Osteocyte (in vitro differentiated cells): ENCODE measurements around the gene CCDC148. TPM values are rescaled to one million over a fixed set of nuclear protein-coding genes. Genes with fewer than 3 reads are reported as not detected.
"Not testable (repeated sequence)": the region's sequence is repeated elsewhere in the genome, so short reads cannot be mapped to it uniquely, and the experiment has no call there.

Experiments
- DNase-seq: peaks from one replicate; pipeline ENCODE4 v3.0.0; 2021; ENCODE audit warnings: mixed read lengths; ENCODE audit not compliant: unreplicated experiment; ENCODE audit errors: extremely low spot score
- H3K27ac Mint-ChIP-seq: one replicate; pipeline ENCODE4 v1.8.0; 2021; ENCODE audit warnings: mild to moderate bottlenecking, mixed read lengths; ENCODE audit not compliant: unreplicated experiment
- H3K27me3 Mint-ChIP-seq: one replicate; pipeline ENCODE4 v1.8.0; 2021; ENCODE audit warnings: mixed read lengths; ENCODE audit not compliant: unreplicated experiment
- H3K36me3 Mint-ChIP-seq: one replicate; pipeline ENCODE4 v1.8.0; 2021; ENCODE audit warnings: mixed read lengths; ENCODE audit not compliant: unreplicated experiment
- H3K4me1 Mint-ChIP-seq: one replicate; pipeline ENCODE4 v1.8.0; 2021; ENCODE audit warnings: mixed read lengths; ENCODE audit not compliant: unreplicated experiment
- H3K4me3 Mint-ChIP-seq: one replicate; pipeline ENCODE4 v1.8.0; 2021; ENCODE audit warnings: mild to moderate bottlenecking, moderate library complexity, mixed read lengths; ENCODE audit not compliant: unreplicated experiment
- H3K9me3 Mint-ChIP-seq: one replicate; pipeline ENCODE4 v1.8.0; 2021; ENCODE audit warnings: mixed read lengths; ENCODE audit not compliant: unreplicated experiment
- CTCF ChIP-seq: fragments of 200-600 bp; sonication (generic); IDR thresholded peaks from 2 replicates; pipeline ENCODE4 v1.5.0; 2021; ENCODE audit warnings: antibody characterized with exemption, mild to moderate bottlenecking, moderate library complexity
- total RNA-seq: library from RNA; stranded (reverse); gene quantifications from 2 replicates; pipeline ENCODE4 v1.2.1, GENCODE V29; 2021

The CCDC148 gene
- total RNA-seq, 1 donor from 2014 or later, result 2.8 TPM

DNA sequence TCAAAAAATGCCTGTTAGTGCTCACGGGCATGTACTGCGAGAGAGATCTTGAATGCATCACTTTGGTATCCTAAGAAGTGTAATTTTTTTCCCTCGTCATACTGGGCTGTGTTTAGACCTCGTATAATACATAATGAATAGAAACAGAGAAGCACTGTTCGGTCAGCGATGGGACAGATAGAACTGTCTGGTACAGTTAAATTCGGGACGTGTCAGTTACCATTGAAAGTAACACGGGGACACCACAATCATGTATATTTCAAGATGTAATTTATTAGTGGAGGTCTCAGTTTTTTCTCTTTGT, 2.0 kb upstream of the CCDC148 start:
- no peaks in the 10 kb centered on the region for H3K9me3 Mint-ChIP-seq
- DNase-seq, result no peak
- no peaks in the 10 kb centered on the region for H3K27me3 Mint-ChIP-seq
- TF ChIP-seq CTCF, result no peak
- H3K4me3 Mint-ChIP-seq, result peak overlapping the region; percentile 93
- peak overlapping the region; percentile 82 for H3K27ac Mint-ChIP-seq
- no peaks in the 10 kb centered on the region for H3K36me3 Mint-ChIP-seq
- peaks cover 50% of the 10 kb centered on the region for H3K4me1 Mint-ChIP-seq

DNA sequence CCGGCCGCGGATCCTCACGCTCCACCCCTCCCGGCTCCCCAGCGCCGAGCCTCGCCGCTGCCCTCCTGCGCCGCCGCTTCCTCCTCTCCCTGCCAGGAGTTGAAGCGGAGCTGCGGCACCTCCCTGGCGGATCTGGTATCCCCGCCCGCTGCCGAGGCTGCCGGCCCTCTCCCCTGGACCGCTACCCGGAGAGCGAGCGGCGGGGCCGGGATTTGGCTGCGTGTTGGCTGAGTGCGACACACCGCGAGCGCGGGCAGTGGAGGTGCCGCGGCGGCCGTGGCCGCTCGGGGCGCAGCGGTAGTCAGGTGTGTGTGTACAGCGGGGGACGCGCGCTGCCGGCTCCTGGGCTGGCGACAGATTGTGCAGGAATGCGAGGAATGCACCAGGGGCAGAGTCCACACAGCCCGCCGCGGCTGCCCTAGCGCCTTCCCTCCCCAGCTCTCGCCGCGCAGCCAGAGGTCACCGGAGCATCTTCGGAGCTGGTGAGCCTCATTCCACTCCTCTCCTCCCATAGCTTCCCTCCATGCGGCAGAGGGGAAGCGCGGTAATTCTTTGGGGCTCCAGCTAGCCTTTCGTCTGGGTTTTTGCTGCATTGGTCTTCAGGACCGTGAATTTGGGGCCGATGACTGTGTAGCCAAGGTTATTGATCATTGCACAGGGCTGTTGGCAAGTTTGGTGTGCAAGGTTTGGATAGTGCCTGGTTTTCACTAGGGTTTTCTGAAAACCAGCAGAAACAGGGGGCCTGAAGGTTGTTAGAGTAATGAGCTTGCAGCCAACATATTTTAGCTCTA, 1.5 kb upstream of the CCDC148 start:
- peak; percentile 89 for DNase-seq

GRCh38 chr2:158457092-158457825, 706 bp upstream of the CCDC148 start:
- H3K4me1 Mint-ChIP-seq, result peaks cover 38% of the 10 kb centered on the region
- peak overlapping the region; percentile 82 for H3K27ac Mint-ChIP-seq
- DNase-seq, result peak; percentile 87
- no peaks in the 10 kb centered on the region for H3K36me3 Mint-ChIP-seq
- H3K27me3 Mint-ChIP-seq, result no peaks in the 10 kb centered on the region
- H3K4me3 Mint-ChIP-seq, result peak overlapping the region; percentile 93
- TF ChIP-seq CTCF, result no peak
- H3K9me3 Mint-ChIP-seq, result no peaks in the 10 kb centered on the region

More for the DNA sequence above, 1.5 kb upstream of the CCDC148 start:
- H3K4me1 Mint-ChIP-seq, result peaks cover 46% of the 10 kb centered on the region
- H3K4me3 Mint-ChIP-seq, result peak overlapping the region; percentile 93
- peak overlapping the region; percentile 82 for H3K27ac Mint-ChIP-seq
- peak; percentile 37 for TF ChIP-seq CTCF
- no peaks in the 10 kb centered on the region for H3K27me3 Mint-ChIP-seq
- H3K36me3 Mint-ChIP-seq, result no peaks in the 10 kb centered on the region
- H3K9me3 Mint-ChIP-seq, result no peaks in the 10 kb centered on the region

GRCh38 chr2:158443606-158444005, 12.9 kb downstream of the CCDC148 start:
- H3K9me3 Mint-ChIP-seq, result no peaks in the 10 kb centered on the region

GRCh38 chr2:158439062-158439461, 17.5 kb downstream of the CCDC148 start:
- DNase-seq, H3K27me3 Mint-ChIP-seq, H3K27ac Mint-ChIP-seq, H3K4me3 Mint-ChIP-seq: not testable (repeated sequence)
- Mint-ChIP-seq H3K4me1 (peaks cover 18% of the 10 kb centered on the region), H3K36me3 (peaks cover 15% of the 10 kb centered on the region), H3K9me3 (peaks cover 15% of the 10 kb centered on the region)

More at GRCh38 chr2:158443606-158444005, 12.9 kb downstream of the CCDC148 start:
- TF ChIP-seq CTCF, result no peak
- Mint-ChIP-seq H3K27ac (no peak overlapping the region), H3K4me3 (no peak overlapping the region), H3K4me1 (peaks cover 18% of the 10 kb centered on the region), H3K36me3 (no peaks in the 10 kb centered on the region), H3K27me3 (no peaks in the 10 kb centered on the region)
- DNase-seq, result no peak

- not testable (repeated sequence) for H3K27ac Mint-ChIP-seq, H3K4me1 Mint-ChIP-seq, H3K27me3 Mint-ChIP-seq, H3K4me3 Mint-ChIP-seq, DNase-seq
- Mint-ChIP-seq H3K36me3 (peaks cover 23% of the 10 kb centered on the region), H3K9me3 (peaks cover 26% of the 10 kb centered on the region)
Observed at GRCh38 chr2:158433716-158434115, 22.8 kb downstream of the CCDC148 start.
